Panc1 (cell line): ENCODE data around the gene SPTBN1. TPM values are rescaled to one million over a fixed set of nuclear protein-coding genes. Genes with fewer than 3 reads are reported as not detected.

Experiments used
- ATAC-seq: fragments of 200-7000 bp; cut with Tn5 transposase; 2 replicates; pipeline ENCODE4 v1.9.1; 2020; ENCODE audit warnings: mild to moderate bottlenecking, moderate library complexity
- BruUV-seq: library from RNA; stranded (reverse); fragments of 400-500 nt; replicated peaks from 2 replicates; lab custom pipeline; 2021; lab: Mats Ljungman, UMichigan
- CTCF ChIA-PET: fragments of 300-600 bp; sonication (Branson Sonifier 250); formaldehyde crosslinking; loops from one replicate; lab custom pipeline; 2022; ENCODE audit warnings: antibody characterized with exemption; lab: Charles Lee
- POLR2A ChIA-PET: fragments of 300-600 bp; sonication (Branson Sonifier 250); formaldehyde crosslinking; loops from one replicate; lab custom pipeline; 2022; ENCODE audit warnings: antibody characterized with exemption; lab: Charles Lee
- DNase-seq: peaks from one replicate; pipeline ENCODE4 v3.0.0-alpha.2; 2010; ENCODE audit warnings: low read depth, low spot score
- H3K27ac ChIP-seq: 2 replicates; pipeline ENCODE4 v1.5.1; 2011; ENCODE audit warnings: mild to moderate bottlenecking, low read length, inconsistent platforms
- H3K27me3 ChIP-seq: fragments of 200-500 bp; sonication (Bioruptor generic); 2 replicates; pipeline ENCODE4 v1.6.0; 2014; ENCODE audit warnings: low read length, inconsistent platforms; ENCODE audit not compliant: control insufficient read depth, insufficient read depth
- H3K36me3 ChIP-seq: fragments of 200-500 bp; sonication (Bioruptor generic); 2 replicates; pipeline ENCODE4 v1.5.1; 2014; ENCODE audit warnings: inconsistent platforms, mild to moderate bottlenecking, low read length, moderate library complexity; ENCODE audit not compliant: control insufficient read depth, insufficient read depth
- H3K4me1 ChIP-seq: 2 replicates; pipeline ENCODE4 v1.5.1; 2011; ENCODE audit warnings: inconsistent platforms, mild to moderate bottlenecking, low read length, moderate library complexity; ENCODE audit not compliant: control insufficient read depth, insufficient read depth
- H3K4me3 ChIP-seq, 2 experiments: 2 replicates each; pipeline ENCODE4 v1.5.1; 2011 to 2012; ENCODE audit warnings: low read depth in 2 of 2, low read length in 2 of 2, mild to moderate bottlenecking in 2 of 2, inconsistent platforms in 1 of 2, moderate library complexity in 1 of 2
- H3K9me3 ChIP-seq: fragments of 200-500 bp; sonication (Bioruptor generic); 2 replicates; pipeline ENCODE4 v1.5.1; 2014; ENCODE audit warnings: low read depth, mild to moderate bottlenecking, inconsistent platforms, low read length, moderate library complexity; ENCODE audit not compliant: control insufficient read depth, insufficient read depth
- CTCF ChIP-seq: fragments of 450-650 bp; IDR thresholded peaks from 2 replicates; pipeline ENCODE4 v1.5.1; 2017; ENCODE audit warnings: mild to moderate bottlenecking
- POLR2AphosphoS5 ChIP-seq: IDR thresholded peaks from 2 replicates; pipeline ENCODE4 v1.6.1; 2012; ENCODE audit warnings: mild to moderate bottlenecking, low read depth, low read length, moderate library complexity
- SIN3A ChIP-seq: IDR thresholded peaks from 2 replicates; pipeline ENCODE4 v1.6.1; 2012; ENCODE audit warnings: low read depth, mild to moderate bottlenecking, low read length, moderate library complexity, borderline replicate concordance; ENCODE audit not compliant: insufficient read depth
- TCF7L2 ChIP-seq: IDR thresholded peaks from 2 replicates; pipeline ENCODE4 v1.6.1; 2011; ENCODE audit warnings: mild to moderate bottlenecking, low read depth, low read length, inconsistent platforms
- in situ Hi-C: cut with HindIII; loops from 2 replicates; pipeline ENCODE4 v1.10.0; 2016; ENCODE audit warnings: low sequenced_read_pairs, low pct_unique_long_range_greater_than_20kb
- intact Hi-C: fragments of 100-400 bp; cut with micrococcal nuclease; formaldehyde crosslinking; loops from one replicate; pipeline ENCODE4 v1.10.0; 2022; ENCODE audit not compliant: unreplicated experiment
- total RNA-seq: library from RNA; stranded (reverse); gene quantifications from one replicate; pipeline ENCODE4 v1.2.1, GENCODE V29; 2021; ENCODE audit not compliant: unreplicated experiment
- TF ChIP-seq, protein P1 (sequence below), 2 experiments: IDR thresholded peaks; 2 replicates each; pipeline ENCODE4 v1.6.1; 2011 to 2012; ENCODE audit warnings: low read depth in 2 of 2, control low read depth in 1 of 2, low read length in 1 of 2, mild to moderate bottlenecking in 1 of 2, moderate library complexity in 1 of 2; ENCODE audit not compliant: insufficient read depth in 1 of 2

The SPTBN1 gene
- total RNA-seq, 1 experiment from 2014 or later: 169 TPM

- Histone ChIP-seq H3K36me3 (no peaks in the 10 kb centered on the region), H3K27ac (peak overlapping the region; percentile 90), H3K27me3 (no peaks in the 10 kb centered on the region), H3K4me3 (peak overlapping the region in 1 of 2 experiments; percentile 14; a peak in 1 of 4 replicates), H3K4me1 (peaks cover 89% of the 10 kb centered on the region), H3K9me3 (no peaks in the 10 kb centered on the region)
- ChIA-PET CTCF (no interaction called here), POLR2A (no interaction called here)
- in situ Hi-C loops: no loop called here
- intact Hi-C loops: no loop called here
- ATAC-seq (peak; percentile 20; the same call in 1 of the 2 replicates), DNase-seq (no peak)
- TF ChIP-seq POLR2AphosphoS5 (no peak), CTCF (no peak), SIN3A (no peak), TCF7L2 (no peak)
- TF ChIP-seq, protein P1, sequence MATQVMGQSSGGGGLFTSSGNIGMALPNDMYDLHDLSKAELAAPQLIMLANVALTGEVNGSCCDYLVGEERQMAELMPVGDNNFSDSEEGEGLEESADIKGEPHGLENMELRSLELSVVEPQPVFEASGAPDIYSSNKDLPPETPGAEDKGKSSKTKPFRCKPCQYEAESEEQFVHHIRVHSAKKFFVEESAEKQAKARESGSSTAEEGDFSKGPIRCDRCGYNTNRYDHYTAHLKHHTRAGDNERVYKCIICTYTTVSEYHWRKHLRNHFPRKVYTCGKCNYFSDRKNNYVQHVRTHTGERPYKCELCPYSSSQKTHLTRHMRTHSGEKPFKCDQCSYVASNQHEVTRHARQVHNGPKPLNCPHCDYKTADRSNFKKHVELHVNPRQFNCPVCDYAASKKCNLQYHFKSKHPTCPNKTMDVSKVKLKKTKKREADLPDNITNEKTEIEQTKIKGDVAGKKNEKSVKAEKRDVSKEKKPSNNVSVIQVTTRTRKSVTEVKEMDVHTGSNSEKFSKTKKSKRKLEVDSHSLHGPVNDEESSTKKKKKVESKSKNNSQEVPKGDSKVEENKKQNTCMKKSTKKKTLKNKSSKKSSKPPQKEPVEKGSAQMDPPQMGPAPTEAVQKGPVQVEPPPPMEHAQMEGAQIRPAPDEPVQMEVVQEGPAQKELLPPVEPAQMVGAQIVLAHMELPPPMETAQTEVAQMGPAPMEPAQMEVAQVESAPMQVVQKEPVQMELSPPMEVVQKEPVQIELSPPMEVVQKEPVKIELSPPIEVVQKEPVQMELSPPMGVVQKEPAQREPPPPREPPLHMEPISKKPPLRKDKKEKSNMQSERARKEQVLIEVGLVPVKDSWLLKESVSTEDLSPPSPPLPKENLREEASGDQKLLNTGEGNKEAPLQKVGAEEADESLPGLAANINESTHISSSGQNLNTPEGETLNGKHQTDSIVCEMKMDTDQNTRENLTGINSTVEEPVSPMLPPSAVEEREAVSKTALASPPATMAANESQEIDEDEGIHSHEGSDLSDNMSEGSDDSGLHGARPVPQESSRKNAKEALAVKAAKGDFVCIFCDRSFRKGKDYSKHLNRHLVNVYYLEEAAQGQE (IDR thresholded peaks at IDR 0.05; ENCODE audit: insufficient read depth in 1 of 2, low read depth in 2 of 2, low read length in 1 of 2): no peak
- BruUV-seq: no TSS peak
Observed at GRCh38 chr2:54572636-54573536, 116.8 kb downstream of the SPTBN1 start.

DNA sequence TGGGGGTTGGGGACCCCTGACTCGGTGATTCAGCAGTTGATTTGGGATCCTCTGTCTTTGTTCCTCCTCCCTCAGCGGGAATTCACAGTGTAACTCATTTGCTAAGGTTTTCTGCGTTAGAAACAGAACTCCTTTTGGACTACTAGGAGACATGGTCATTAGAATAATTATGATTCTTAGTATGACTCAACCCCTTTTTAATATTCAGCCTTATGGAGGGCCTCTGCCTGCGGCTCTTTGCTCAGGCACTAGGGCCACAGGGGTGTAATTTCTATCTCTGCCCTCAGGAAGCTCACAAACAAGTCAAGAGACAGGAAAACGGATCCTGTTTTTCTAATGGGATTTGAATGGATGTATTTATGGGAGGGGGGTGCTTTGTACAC, 117.4 kb downstream of the SPTBN1 start:
- BruUV-seq: no TSS peak
- peak overlapping the region; percentile 90 for H3K27ac ChIP-seq
- no peaks in the 10 kb centered on the region for H3K36me3 ChIP-seq
- CTCF ChIA-PET: no interaction called here
- in situ Hi-C loops (no loop called here), intact Hi-C loops (no loop called here)
- DNase-seq: no peak
- H3K27me3 ChIP-seq: no peaks in the 10 kb centered on the region
- H3K4me1 ChIP-seq: peaks cover 90% of the 10 kb centered on the region
- POLR2A ChIA-PET: no interaction called here
- TF ChIP-seq CTCF (no peak), TCF7L2 (no peak), POLR2AphosphoS5 (no peak), SIN3A (no peak)
- TF ChIP-seq, protein P1 (IDR thresholded peaks at IDR 0.05; ENCODE audit: insufficient read depth in 1 of 2, low read depth in 2 of 2, low read length in 1 of 2): no peak
- no peak for ATAC-seq
- H3K9me3 ChIP-seq: no peaks in the 10 kb centered on the region
- H3K4me3 ChIP-seq: no peak overlapping the region
